ENCODE results near the gene IFIT2.

DNA sequence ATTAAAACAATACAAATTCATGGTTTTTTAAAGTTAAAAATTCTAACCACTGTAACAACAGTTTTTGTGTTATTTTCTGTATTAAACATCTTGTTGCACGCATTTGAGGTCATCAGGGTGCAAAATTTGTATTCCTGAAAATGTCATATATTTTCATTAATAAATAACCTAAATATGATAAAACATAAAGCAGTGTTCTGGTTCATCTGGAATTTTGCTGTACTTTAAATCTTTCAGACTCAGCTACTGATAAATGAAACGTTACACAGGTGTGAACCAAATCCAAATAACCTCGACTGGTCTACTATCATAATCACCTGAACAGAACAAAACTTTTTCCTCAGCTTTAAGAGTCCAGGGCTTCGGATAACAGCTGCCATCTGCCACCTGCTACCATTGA, 6.9 kb downstream of the IFIT2 start:
- TF ChIP-seq, protein P1, sequence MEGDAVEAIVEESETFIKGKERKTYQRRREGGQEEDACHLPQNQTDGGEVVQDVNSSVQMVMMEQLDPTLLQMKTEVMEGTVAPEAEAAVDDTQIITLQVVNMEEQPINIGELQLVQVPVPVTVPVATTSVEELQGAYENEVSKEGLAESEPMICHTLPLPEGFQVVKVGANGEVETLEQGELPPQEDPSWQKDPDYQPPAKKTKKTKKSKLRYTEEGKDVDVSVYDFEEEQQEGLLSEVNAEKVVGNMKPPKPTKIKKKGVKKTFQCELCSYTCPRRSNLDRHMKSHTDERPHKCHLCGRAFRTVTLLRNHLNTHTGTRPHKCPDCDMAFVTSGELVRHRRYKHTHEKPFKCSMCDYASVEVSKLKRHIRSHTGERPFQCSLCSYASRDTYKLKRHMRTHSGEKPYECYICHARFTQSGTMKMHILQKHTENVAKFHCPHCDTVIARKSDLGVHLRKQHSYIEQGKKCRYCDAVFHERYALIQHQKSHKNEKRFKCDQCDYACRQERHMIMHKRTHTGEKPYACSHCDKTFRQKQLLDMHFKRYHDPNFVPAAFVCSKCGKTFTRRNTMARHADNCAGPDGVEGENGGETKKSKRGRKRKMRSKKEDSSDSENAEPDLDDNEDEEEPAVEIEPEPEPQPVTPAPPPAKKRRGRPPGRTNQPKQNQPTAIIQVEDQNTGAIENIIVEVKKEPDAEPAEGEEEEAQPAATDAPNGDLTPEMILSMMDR (IDR thresholded peaks at IDR 0.05; ENCODE audit: low read length), result no peak
- no peak for TF ChIP-seq EZH2 (IDR thresholded peaks at IDR 0.05; ENCODE audit: borderline replicate concordance, low read length)
